IMR-90 (cell line): ENCODE measurements around the gene ARHGEF4. TPM values are rescaled to one million over a fixed set of nuclear protein-coding genes. Genes with fewer than 3 reads are reported as not detected.

Experiments used
- ATAC-seq: fragments of 200-7000 bp; cut with Tn5 transposase; 2 replicates; pipeline ENCODE4 v1.9.1; 2020; ENCODE audit warnings: low read depth, mild to moderate bottlenecking, moderate library complexity
- BruUV-seq: library from RNA; stranded (reverse); fragments of 400-500 nt; replicated peaks from 2 replicates; lab custom pipeline; 2021; lab: Mats Ljungman, UMichigan
- CTCF ChIA-PET: fragments of 300-600 bp; formaldehyde crosslinking; extraction: SDS; loops from one replicate; lab custom pipeline; 2021; ENCODE audit warnings: antibody characterized with exemption; lab: Yijun Ruan, JAX
- POLR2A ChIA-PET: fragments of 300-600 bp; sonication (Branson Sonifier 250); formaldehyde crosslinking; loops from one replicate; lab custom pipeline; 2022; ENCODE audit warnings: antibody characterized with exemption; ENCODE audit not compliant: unreplicated experiment; lab: Charles Lee
- DNase-seq: peaks from one replicate; pipeline ENCODE4 v3.0.0; 2013
- H2AFZ ChIP-seq: replicated peaks from 2 replicates; pipeline ENCODE3; 2013; ENCODE audit warnings: low read length, mild to moderate bottlenecking; ENCODE audit not compliant: poor library complexity
- H2AK5ac ChIP-seq: 2 replicates; pipeline ENCODE4 v1.6.1; 2013; ENCODE audit warnings: low read depth, low read length, inconsistent platforms
- H2AK9ac ChIP-seq: replicated peaks from 2 replicates; pipeline ENCODE3; 2013; ENCODE audit warnings: mild to moderate bottlenecking, low read depth, low read length, moderate library complexity; ENCODE audit not compliant: poor library complexity
- H2BK120ac ChIP-seq: 2 replicates; pipeline ENCODE4 v1.6.1; 2013; ENCODE audit warnings: low read depth, low read length, inconsistent platforms
- H2BK15ac ChIP-seq: 3 replicates; pipeline ENCODE4 v1.6.1; 2013; ENCODE audit warnings: low read depth, low read length, inconsistent platforms
- H2BK20ac ChIP-seq: 2 replicates; pipeline ENCODE4 v1.6.1; 2013; ENCODE audit warnings: low read depth, mild to moderate bottlenecking, inconsistent platforms, low read length, moderate library complexity
- H2BK5ac ChIP-seq: 2 replicates; pipeline ENCODE4 v1.6.1; 2013; ENCODE audit warnings: mild to moderate bottlenecking, low read depth, low read length, inconsistent platforms; ENCODE audit not compliant: poor library complexity, severe bottlenecking
- H3K14ac ChIP-seq: replicated peaks from 2 replicates; pipeline ENCODE4 v1.6.1; 2013; ENCODE audit warnings: low read depth, low read length, inconsistent platforms
- H3K18ac ChIP-seq: 2 replicates; pipeline ENCODE4 v1.6.1; 2013; ENCODE audit warnings: low read depth, low read length, control low read depth
- H3K23ac ChIP-seq: 2 replicates; pipeline ENCODE4 v1.6.1; 2013; ENCODE audit warnings: low read depth, low read length, inconsistent platforms
- H3K27ac ChIP-seq: 2 replicates; pipeline ENCODE4 v1.5.1; 2013; ENCODE audit warnings: mild to moderate bottlenecking, control low read depth, low read length; ENCODE audit not compliant: insufficient read depth
- H3K27me3 ChIP-seq: 2 replicates; pipeline ENCODE4 v1.6.1; 2013; ENCODE audit warnings: low read length; ENCODE audit not compliant: control insufficient read depth, insufficient read depth
- H3K36me3 ChIP-seq: 2 replicates; pipeline ENCODE4 v1.6.1; 2013; ENCODE audit warnings: low read length, mixed read lengths; ENCODE audit not compliant: control insufficient read depth, insufficient read depth
- H3K4ac ChIP-seq: 2 replicates; pipeline ENCODE4 v1.6.1; 2013; ENCODE audit warnings: low read depth, low read length, inconsistent platforms
- H3K4me1 ChIP-seq: 2 replicates; pipeline ENCODE4 v1.6.1; 2013; ENCODE audit warnings: low read length, mixed read lengths; ENCODE audit not compliant: control insufficient read depth, insufficient read depth
- H3K4me2 ChIP-seq: 2 replicates; pipeline ENCODE4 v1.6.1; 2013; ENCODE audit warnings: low read depth, mild to moderate bottlenecking, control low read depth, low read length, moderate library complexity
- H3K4me3 ChIP-seq: 2 replicates; pipeline ENCODE4 v1.5.1; 2013; ENCODE audit warnings: low read depth, mild to moderate bottlenecking, control low read depth, low read length, moderate library complexity; ENCODE audit not compliant: insufficient read depth
- H3K56ac ChIP-seq: 2 replicates; pipeline ENCODE4 v1.6.1; 2013; ENCODE audit warnings: low read length, inconsistent platforms; ENCODE audit not compliant: insufficient read depth; ENCODE audit errors: extremely low read depth
- H3K79me1 ChIP-seq, 2 experiments: 2 replicates each; pipeline ENCODE4 v1.6.1; 2013; ENCODE audit warnings: low read length in 2 of 2, inconsistent platforms in 1 of 2, low read depth in 1 of 2
- H3K9ac ChIP-seq: 2 replicates; pipeline ENCODE4 v1.6.1; 2013; ENCODE audit warnings: low read depth, low read length, control low read depth
- H3K9me1 ChIP-seq: 2 replicates; pipeline ENCODE4 v1.6.1; 2013; ENCODE audit warnings: low read length, inconsistent platforms; ENCODE audit not compliant: insufficient read depth
- H3K9me3 ChIP-seq: 2 replicates; pipeline ENCODE4 v1.6.1; 2013; ENCODE audit warnings: low read length; ENCODE audit not compliant: control insufficient read depth, insufficient read depth
- H4K20me1 ChIP-seq: 2 replicates; pipeline ENCODE4 v1.6.1; 2013; ENCODE audit warnings: low read length, inconsistent platforms; ENCODE audit not compliant: insufficient read depth
- H4K5ac ChIP-seq: 2 replicates; pipeline ENCODE4 v1.6.1; 2013; ENCODE audit warnings: mild to moderate bottlenecking, low read depth, low read length, control low read depth
- H4K8ac ChIP-seq, 2 experiments: 2 replicates each; pipeline ENCODE4 v1.6.1; 2013; ENCODE audit warnings: low read depth in 2 of 2, low read length in 2 of 2, control low read depth in 1 of 2, inconsistent platforms in 1 of 2
- H4K91ac ChIP-seq: 2 replicates; pipeline ENCODE4 v1.6.1; 2013; ENCODE audit warnings: low read depth, low read length, inconsistent platforms; ENCODE audit not compliant: insufficient read depth
- CEBPB ChIP-seq: IDR thresholded peaks from 2 replicates; pipeline ENCODE4 v1.6.1; 2012; ENCODE audit warnings: low read depth, low read length, improper control_type of control experiment
- MAZ ChIP-seq: IDR thresholded peaks from 2 replicates; pipeline ENCODE4 v1.6.1; 2012; ENCODE audit warnings: low read depth, mild to moderate bottlenecking, low read length, improper control_type of control experiment, moderate library complexity, borderline replicate concordance
- POLR2A ChIP-seq: IDR thresholded peaks from 2 replicates; pipeline ENCODE4 v1.6.1; 2012; ENCODE audit warnings: mild to moderate bottlenecking, low read depth, low read length
- SMC3 ChIP-seq: fragments of 150-350 bp; IDR thresholded peaks from 2 replicates; pipeline ENCODE4 v1.6.1; 2016; ENCODE audit warnings: low read depth, mild to moderate bottlenecking, antibody characterized with exemption, low read length, moderate library complexity
- WGBS, 2 experiments: methylation state at CpG; one replicate each; pipeline versions ENCODE4 v1.1.5 to v1.1.7; 2013; ENCODE audit warnings: missing lambda C conversion rate in 2 of 2; ENCODE audit not compliant: insufficient read length in 1 of 2; ENCODE audit errors: extremely low coverage in 2 of 2; 5-methylcytosine and 5-hydroxymethylcytosine counted together
- dilution Hi-C: fragments of 300-500 bp; cut with HindIII; formaldehyde crosslinking; loops from one replicate; pipeline ENCODE4 v1.14.3; 2018; ENCODE audit warnings: low sequenced_read_pairs; ENCODE audit not compliant: unreplicated experiment
- in situ Hi-C: fragments of 300-500 bp; cut with MboI; formaldehyde crosslinking; loops from 3 replicates; pipeline ENCODE4 v1.14.3; 2019; ENCODE audit warnings: low sequenced_read_pairs, inconsistent platforms, mixed read lengths
- intact Hi-C: fragments of 100-400 bp; cut with micrococcal nuclease; formaldehyde crosslinking; loops from 2 replicates; pipeline ENCODE4 v1.10.0; 2022
- polyA plus RNA-seq, 3 experiments: library from polyadenylated mRNA; depleted of rRNA; stranded (reverse); fragments of >200 nt; gene quantifications; 2 replicates each; pipeline ENCODE4 v1.2.3, GENCODE V29; 2012; ENCODE audit warnings: low replicate concordance in 1 of 3
- total RNA-seq: library from RNA; depleted of rRNA; stranded (reverse); fragments of >200 nt; gene quantifications from 2 replicates; pipeline ENCODE4 v1.2.3, GENCODE V29; 2012

ARHGEF4 gene
- total and polyA plus RNA-seq, 2 of the 4 experiments (the other 2 are of a cell fraction) = 2.7 to 5.0 TPM

GRCh38 chr2:130957915-130958314 is 121.2 kb downstream of the ARHGEF4 start:
- TF ChIP-seq MAZ (no peak), CEBPB (no peak), SMC3 (no peak), POLR2A (no peak)
- no peaks in the 10 kb centered on the region for H4K20me1 ChIP-seq
- ChIA-PET CTCF (no interaction called here), POLR2A (no interaction called here)
- no peak overlapping the region for H3K14ac ChIP-seq
- BruUV-seq = no TSS peak
- dilution Hi-C loops (no loop called here), intact Hi-C loops (no loop called here), in situ Hi-C loops (no loop called here)
- no peaks in the 10 kb centered on the region for H3K79me1 ChIP-seq
- no peak overlapping the region for H3K27ac ChIP-seq
- no peak overlapping the region for H3K4me3 ChIP-seq
- no peak overlapping the region for H4K5ac ChIP-seq
- no peak overlapping the region for H2BK5ac ChIP-seq
- no peak overlapping the region for H4K8ac ChIP-seq
- no CpG with 5 or more reads among the region's 2 CpGs for WGBS, 2 experiments
- no peaks in the 10 kb centered on the region for H3K36me3 ChIP-seq
- no peaks in the 10 kb centered on the region for H3K9me1 ChIP-seq
- no peak overlapping the region for H3K23ac ChIP-seq
- peaks cover 6% of the 10 kb centered on the region for H3K27me3 ChIP-seq
- no peak overlapping the region for H2AFZ ChIP-seq
- H2AK5ac ChIP-seq = no peak overlapping the region
- H3K4me2 ChIP-seq = no peak overlapping the region
- no peak overlapping the region for H3K18ac ChIP-seq
- H3K9me3 ChIP-seq = no peaks in the 10 kb centered on the region
- no peak overlapping the region for H3K56ac ChIP-seq
- H2AK9ac ChIP-seq = no peak overlapping the region
- no peak for ATAC-seq
- H4K91ac ChIP-seq = no peak overlapping the region
- H3K4me1 ChIP-seq = no peaks in the 10 kb centered on the region
- H3K4ac ChIP-seq = no peak overlapping the region
- no peak overlapping the region for H2BK20ac ChIP-seq
- no peak overlapping the region for H2BK15ac ChIP-seq
- no peak overlapping the region for H2BK120ac ChIP-seq
- DNase-seq = no peak
- H3K9ac ChIP-seq = no peak overlapping the region
